GM23338 (cell line): ENCODE results near the gene GNAI1. TPM values are rescaled to one million over a fixed set of nuclear protein-coding genes. Genes with fewer than 3 reads are reported as not detected.

Source experiments
- ATAC-seq: fragments of 200-7000 bp; cut with Tn5 transposase; 3 replicates; pipeline ENCODE4 v1.9.1; 2020
- DNase-seq: peaks from one replicate; pipeline ENCODE4 v3.0.0-alpha.2; 2015; ENCODE audit warnings: low spot score
- H2AFZ ChIP-seq: fragments of 200-600 bp; sonication (generic); 2 replicates; pipeline ENCODE4 v1.8.0; 2016; ENCODE audit warnings: antibody characterized with exemption, mild to moderate bottlenecking, moderate library complexity
- H3F3A ChIP-seq: fragments of 200-600 bp; sonication (generic); replicated peaks from 2 replicates; pipeline ENCODE4 v1.8.0; 2017; ENCODE audit warnings: antibody characterized with exemption, mixed run types, low read depth
- H3K27ac ChIP-seq: fragments of 200-600 bp; sonication (generic); 2 replicates; pipeline ENCODE4 v1.6.1; 2016; ENCODE audit warnings: low read depth
- H3K27me3 ChIP-seq: fragments of 200-600 bp; sonication (generic); 2 replicates; pipeline ENCODE4 v1.8.0; 2016; ENCODE audit warnings: mild to moderate bottlenecking, mixed run types, moderate library complexity; ENCODE audit not compliant: insufficient read depth
- H3K36me3 ChIP-seq: fragments of 200-600 bp; sonication (generic); 2 replicates; pipeline ENCODE4 v1.8.0; 2016; ENCODE audit warnings: mild to moderate bottlenecking; ENCODE audit not compliant: insufficient read depth
- H3K4me1 ChIP-seq: fragments of 200-600 bp; sonication (generic); 2 replicates; pipeline ENCODE4 v1.8.0; 2016; ENCODE audit warnings: mild to moderate bottlenecking, moderate library complexity; ENCODE audit not compliant: insufficient read depth
- H3K4me2 ChIP-seq: fragments of 200-600 bp; sonication (generic); 2 replicates; pipeline ENCODE4 v1.7.1; 2017; ENCODE audit warnings: mixed run types
- H3K4me3 ChIP-seq: fragments of 200-600 bp; sonication (generic); 2 replicates; pipeline ENCODE4 v1.6.1; 2016; ENCODE audit warnings: mixed run types
- H3K79me2 ChIP-seq: fragments of 200-600 bp; sonication (generic); replicated peaks from 2 replicates; pipeline ENCODE4 v1.8.0; 2017; ENCODE audit warnings: mild to moderate bottlenecking; ENCODE audit not compliant: insufficient read depth
- H3K9me2 ChIP-seq: fragments of 200-600 bp; sonication (generic); 2 replicates; pipeline ENCODE4 v1.8.0; 2017; ENCODE audit not compliant: insufficient read depth
- H4K20me1 ChIP-seq: fragments of 200-600 bp; sonication (generic); replicated peaks from 2 replicates; pipeline ENCODE4 v1.8.0; 2017; ENCODE audit warnings: mild to moderate bottlenecking; ENCODE audit not compliant: insufficient read depth
- H3K27ac Mint-ChIP-seq: 2 replicates; pipeline ENCODE4 v1.8.0; 2020; ENCODE audit warnings: inconsistent platforms, mild to moderate bottlenecking, moderate library complexity, mixed read lengths
- H3K27me3 Mint-ChIP-seq: 3 replicates; pipeline ENCODE4 v1.8.0; 2022; ENCODE audit warnings: low read depth, mild to moderate bottlenecking, moderate library complexity, mixed read lengths, inconsistent platforms; ENCODE audit not compliant: insufficient read depth, poor library complexity
- H3K36me3 Mint-ChIP-seq: 3 replicates; pipeline ENCODE4 v1.8.0; 2021; ENCODE audit warnings: low read depth, mild to moderate bottlenecking, inconsistent platforms, moderate library complexity, mixed read lengths
- H3K4me1 Mint-ChIP-seq: 3 replicates; pipeline ENCODE4 v1.8.0; 2020; ENCODE audit warnings: mild to moderate bottlenecking, inconsistent platforms, mixed read lengths
- H3K4me3 Mint-ChIP-seq: 3 replicates; pipeline ENCODE4 v1.8.0; 2021; ENCODE audit warnings: moderate library complexity, mild to moderate bottlenecking, inconsistent platforms, mixed read lengths
- H3K9me3 Mint-ChIP-seq: 3 replicates; pipeline ENCODE4 v1.8.0; 2020; ENCODE audit warnings: moderate library complexity, mild to moderate bottlenecking, inconsistent platforms, mixed read lengths
- EZH2phosphoT487 ChIP-seq: fragments of 200-600 bp; sonication (generic); IDR thresholded peaks from one replicate; pipeline ENCODE4 v1.8.1; 2018; ENCODE audit warnings: antibody characterized with exemption; ENCODE audit not compliant: unreplicated experiment
- ZNF331 ChIP-seq: fragments of 250-450 bp; sonication (Bioruptor Pico); IDR thresholded peaks from 2 replicates; pipeline ENCODE4 v1.5.0; 2020; ENCODE audit warnings: low read depth, mild to moderate bottlenecking, moderate library complexity
- ZNF462 ChIP-seq: fragments of 250-450 bp; sonication (Bioruptor Pico); IDR thresholded peaks from 2 replicates; pipeline ENCODE4 v1.5.0; 2020; ENCODE audit warnings: mild to moderate bottlenecking, moderate library complexity
- polyA plus RNA-seq: library from polyadenylated mRNA; unstranded; fragments of >200 nt; fragmentation: Nextera tagmentation; extraction: Ambion mirVana; gene quantifications from 2 replicates; pipeline ENCODE4 v1.2.1, GENCODE V29; 2016
- total RNA-seq: library from RNA; depleted of rRNA; stranded (reverse); fragments of >200 nt; shearing (Covaris generic); gene quantifications from 2 replicates; pipeline ENCODE4 v1.2.3, GENCODE V29; 2014
- TF ChIP-seq, protein P1 (sequence below), 2 experiments: fragments of 200-600 bp in 1 of 2; sonication (generic) in 1 of 2; conservative IDR thresholded peaks; 2 replicates each; pipeline versions ENCODE4 v1.5.1 to v1.6.1; 2016 to 2017; ENCODE audit warnings: antibody characterized with exemption in 2 of 2, low read depth in 2 of 2, mild to moderate bottlenecking in 2 of 2, moderate library complexity in 1 of 2
- TF ChIP-seq, protein P2 (sequence below): IDR thresholded peaks from 2 replicates; pipeline ENCODE4 v1.6.1; 2016; ENCODE audit warnings: antibody characterized with exemption

Gene GNAI1
- total and polyA plus RNA-seq, 2 experiments from 2014 or later: 31.3 to 36.9 TPM

DNA sequence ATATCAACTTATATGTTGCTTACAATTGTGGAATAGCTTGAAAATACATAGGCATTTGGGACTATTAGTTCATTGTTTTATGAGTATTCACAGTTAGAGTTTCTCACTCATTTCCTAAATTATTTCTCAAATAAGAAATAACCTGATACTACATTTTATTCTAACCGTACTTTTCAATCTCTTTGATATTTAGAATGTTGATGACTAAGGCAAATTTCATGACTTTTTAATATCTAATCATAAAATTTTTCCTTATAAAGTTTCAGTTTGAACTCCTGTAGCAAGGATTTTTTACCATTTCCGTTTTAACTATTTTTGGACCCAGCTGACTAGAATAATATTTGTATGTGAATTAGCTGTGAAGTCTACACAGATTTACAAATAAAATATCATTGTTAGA lies 41.3 kb upstream of the GNAI1 start (continued):
- TF ChIP-seq ZNF462 (CRISPR knock-in tag): no peak
- no peak for TF ChIP-seq EZH2phosphoT487
- no peak for TF ChIP-seq ZNF331
- TF ChIP-seq, protein P1, sequence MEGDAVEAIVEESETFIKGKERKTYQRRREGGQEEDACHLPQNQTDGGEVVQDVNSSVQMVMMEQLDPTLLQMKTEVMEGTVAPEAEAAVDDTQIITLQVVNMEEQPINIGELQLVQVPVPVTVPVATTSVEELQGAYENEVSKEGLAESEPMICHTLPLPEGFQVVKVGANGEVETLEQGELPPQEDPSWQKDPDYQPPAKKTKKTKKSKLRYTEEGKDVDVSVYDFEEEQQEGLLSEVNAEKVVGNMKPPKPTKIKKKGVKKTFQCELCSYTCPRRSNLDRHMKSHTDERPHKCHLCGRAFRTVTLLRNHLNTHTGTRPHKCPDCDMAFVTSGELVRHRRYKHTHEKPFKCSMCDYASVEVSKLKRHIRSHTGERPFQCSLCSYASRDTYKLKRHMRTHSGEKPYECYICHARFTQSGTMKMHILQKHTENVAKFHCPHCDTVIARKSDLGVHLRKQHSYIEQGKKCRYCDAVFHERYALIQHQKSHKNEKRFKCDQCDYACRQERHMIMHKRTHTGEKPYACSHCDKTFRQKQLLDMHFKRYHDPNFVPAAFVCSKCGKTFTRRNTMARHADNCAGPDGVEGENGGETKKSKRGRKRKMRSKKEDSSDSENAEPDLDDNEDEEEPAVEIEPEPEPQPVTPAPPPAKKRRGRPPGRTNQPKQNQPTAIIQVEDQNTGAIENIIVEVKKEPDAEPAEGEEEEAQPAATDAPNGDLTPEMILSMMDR (conservative IDR thresholded peaks at IDR 0.05; ENCODE audit: low read depth in 2 of 2): no peak
- TF ChIP-seq, protein P2, sequence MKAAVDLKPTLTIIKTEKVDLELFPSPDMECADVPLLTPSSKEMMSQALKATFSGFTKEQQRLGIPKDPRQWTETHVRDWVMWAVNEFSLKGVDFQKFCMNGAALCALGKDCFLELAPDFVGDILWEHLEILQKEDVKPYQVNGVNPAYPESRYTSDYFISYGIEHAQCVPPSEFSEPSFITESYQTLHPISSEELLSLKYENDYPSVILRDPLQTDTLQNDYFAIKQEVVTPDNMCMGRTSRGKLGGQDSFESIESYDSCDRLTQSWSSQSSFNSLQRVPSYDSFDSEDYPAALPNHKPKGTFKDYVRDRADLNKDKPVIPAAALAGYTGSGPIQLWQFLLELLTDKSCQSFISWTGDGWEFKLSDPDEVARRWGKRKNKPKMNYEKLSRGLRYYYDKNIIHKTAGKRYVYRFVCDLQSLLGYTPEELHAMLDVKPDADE: no peak

DNA sequence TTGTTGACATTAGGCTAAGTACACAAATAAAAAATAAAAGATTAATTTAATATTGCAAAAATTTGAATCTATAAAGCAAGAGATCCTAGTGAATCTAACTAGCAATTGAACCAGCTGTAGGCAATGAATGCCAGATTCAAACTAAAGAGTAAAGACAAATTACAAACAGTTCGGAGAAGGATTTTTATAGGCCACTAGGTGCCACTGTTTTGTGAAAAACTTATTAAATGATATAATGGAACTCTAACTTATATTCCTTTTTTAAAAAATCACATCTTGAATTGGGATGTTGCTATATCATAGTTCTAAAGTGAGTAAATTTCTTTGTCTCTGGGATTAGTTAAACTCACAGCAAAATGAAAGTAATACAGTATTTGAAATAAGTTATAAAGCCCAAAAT lies 39.1 kb upstream of the GNAI1 start:
- no peaks in the 10 kb centered on the region for H3K79me2 ChIP-seq
- no peak overlapping the region for H2AFZ ChIP-seq
- no peak overlapping the region for H3K4me3 ChIP-seq
- Mint-ChIP-seq H3K27me3 (no peaks in the 10 kb centered on the region), H3K27ac (no peak overlapping the region), H3K36me3 (no peaks in the 10 kb centered on the region), H3K9me3 (no peaks in the 10 kb centered on the region), H3K4me3 (no peak overlapping the region), H3K4me1 (peaks cover 2% of the 10 kb centered on the region; the same call in 1 of the 3 replicates)
- peak; percentile 23 for DNase-seq
- no peaks in the 10 kb centered on the region for H4K20me1 ChIP-seq
- H3F3A ChIP-seq: no peaks in the 10 kb centered on the region
- H3K4me1 ChIP-seq: no peaks in the 10 kb centered on the region
- no peak for ATAC-seq
- no peaks in the 10 kb centered on the region for H3K9me2 ChIP-seq
- no peaks in the 10 kb centered on the region for H3K27me3 ChIP-seq
- H3K27ac ChIP-seq: no peak overlapping the region
- no peak overlapping the region for H3K4me2 ChIP-seq
- H3K36me3 ChIP-seq: no peaks in the 10 kb centered on the region
- TF ChIP-seq, protein P1 (conservative IDR thresholded peaks at IDR 0.05; ENCODE audit: low read depth in 2 of 2): peak in 1 of 2 experiments; percentile 65; a peak in 3 of 4 replicates
